Measurements from ENCODE around the gene GPR161. TPM values are rescaled to one million over a fixed set of nuclear protein-coding genes. Genes with fewer than 3 reads are reported as not detected.

Gene GPR161
- total RNA-seq, 2 experiments from 2014 or later: 0.15 TPM; not detected in 1

- no peaks in the 10 kb centered on the region for H3K4me1 ChIP-seq (ENCODE audit: insufficient read depth, low read length, poor library complexity, severe bottlenecking)
- no peak overlapping the region for H2AFZ ChIP-seq (ENCODE audit: low read length)
- no peak overlapping the region for H3K4me2 ChIP-seq (ENCODE audit: low read length)
- no peaks in the 10 kb centered on the region for H3K79me2 ChIP-seq (ENCODE audit: insufficient read depth, low read depth, low read length)
- no peaks in the 10 kb centered on the region for H3K9me3 ChIP-seq (ENCODE audit: low read length)
- H3K9me2 ChIP-seq (ENCODE audit: insufficient read depth, low read length): no peaks in the 10 kb centered on the region
- H4K20me1 ChIP-seq (ENCODE audit: insufficient read depth, low read length): no peaks in the 10 kb centered on the region
- H3K36me3 ChIP-seq (ENCODE audit: insufficient read depth, low read length): no peaks in the 10 kb centered on the region
- no TSS peak for BruUV-seq (replicated peaks)
- ChIA-PET CTCF (ENCODE audit: unreplicated experiment) (no interaction called here), POLR2A (interaction anchor here (0.7 kb wide), 1 partner anchor 89 kb away, joined by 3 read pairs; no protein-coding TSS in a partner anchor)
- no peak for DNase-seq (ENCODE audit: low spot score)
- no peak for TF ChIP-seq CTCF (conservative IDR thresholded peaks at IDR 0.05; ENCODE audit: low read length)
- TF ChIP-seq EZH2phosphoT487 (IDR thresholded peaks at IDR 0.05; ENCODE audit: borderline replicate concordance, low read depth, low read length): no peak
- H3K27ac ChIP-seq (ENCODE audit: low read depth, low read length, poor library complexity, severe bottlenecking): no peak overlapping the region
- intact Hi-C loops (cut with micrococcal nuclease; ENCODE audit: unreplicated experiment): no loop called here
- H3K4me3 ChIP-seq (ENCODE audit: low read depth, low read length, poor library complexity, severe bottlenecking): no peak overlapping the region
Measured at GRCh38 chr1:168096296-168097165, 40.2 kb downstream of the GPR161 start.

- TF ChIP-seq EZH2phosphoT487 (IDR thresholded peaks at IDR 0.05; ENCODE audit: borderline replicate concordance, low read depth, low read length) (no peak), CTCF (conservative IDR thresholded peaks at IDR 0.05; ENCODE audit: low read length) (no peak)
- Histone ChIP-seq H3K79me2 (ENCODE audit: insufficient read depth, low read depth, low read length) (no peaks in the 10 kb centered on the region), H3K9me2 (ENCODE audit: insufficient read depth, low read length) (no peaks in the 10 kb centered on the region), H3K4me3 (ENCODE audit: low read depth, low read length, poor library complexity, severe bottlenecking) (no peak overlapping the region), H3K4me1 (ENCODE audit: insufficient read depth, low read length, poor library complexity, severe bottlenecking) (no peaks in the 10 kb centered on the region), H3K36me3 (ENCODE audit: insufficient read depth, low read length) (no peaks in the 10 kb centered on the region), H3K9me3 (ENCODE audit: low read length) (no peaks in the 10 kb centered on the region), H2AFZ (ENCODE audit: low read length) (no peak overlapping the region), H4K20me1 (ENCODE audit: insufficient read depth, low read length) (no peaks in the 10 kb centered on the region), H3K4me2 (ENCODE audit: low read length) (no peak overlapping the region), H3K27ac (ENCODE audit: low read depth, low read length, poor library complexity, severe bottlenecking) (no peak overlapping the region)
- no peak for DNase-seq (ENCODE audit: low spot score)
- no TSS peak for BruUV-seq (replicated peaks)
- POLR2A ChIA-PET: interaction anchor here (0.9 kb wide), 1 partner anchor 16 kb away, joined by 3 read pairs; no protein-coding TSS in a partner anchor
- intact Hi-C loops (cut with micrococcal nuclease; ENCODE audit: unreplicated experiment): no loop called here
- CTCF ChIA-PET (ENCODE audit: unreplicated experiment): no interaction called here
Measured at GRCh38 chr1:168095476-168095875, 41.3 kb downstream of the GPR161 start.

- Histone ChIP-seq H3K9me2 (ENCODE audit: insufficient read depth, low read length) (no peaks in the 10 kb centered on the region), H3K36me3 (ENCODE audit: insufficient read depth, low read length) (no peaks in the 10 kb centered on the region), H2AFZ (ENCODE audit: low read length) (no peak overlapping the region), H3K4me2 (ENCODE audit: low read length) (no peak overlapping the region), H3K4me1 (ENCODE audit: insufficient read depth, low read length, poor library complexity, severe bottlenecking) (no peaks in the 10 kb centered on the region), H3K79me2 (ENCODE audit: insufficient read depth, low read depth, low read length) (no peaks in the 10 kb centered on the region), H4K20me1 (ENCODE audit: insufficient read depth, low read length) (no peaks in the 10 kb centered on the region; the same call in 1 of the 2 replicates), H3K9me3 (ENCODE audit: low read length) (no peaks in the 10 kb centered on the region), H3K4me3 (ENCODE audit: low read depth, low read length, poor library complexity, severe bottlenecking) (no peak overlapping the region), H3K27ac (ENCODE audit: low read depth, low read length, poor library complexity, severe bottlenecking) (no peak overlapping the region)
- ChIA-PET CTCF (ENCODE audit: unreplicated experiment) (no interaction called here), POLR2A (no interaction called here)
- TF ChIP-seq EZH2phosphoT487 (IDR thresholded peaks at IDR 0.05; ENCODE audit: borderline replicate concordance, low read depth, low read length) (no peak), CTCF (conservative IDR thresholded peaks at IDR 0.05; ENCODE audit: low read length) (no peak)
- intact Hi-C loops (cut with micrococcal nuclease; ENCODE audit: unreplicated experiment): no loop called here
- DNase-seq (ENCODE audit: low spot score): no peak
- no TSS peak for BruUV-seq (replicated peaks)
Measured at GRCh38 chr1:168093616-168094015, 43.1 kb downstream of the GPR161 start.
